Stimulated activated CD4-positive, alpha-beta T cell treated with anti-CD3 and anti-CD28 coated beads, TNF-alpha, amount 100 ng/mL, for 24 hours (primary cell): ENCODE measurements around the gene UBE3D.
"Not testable (repeated sequence)": the region's sequence is repeated elsewhere in the genome, so short reads cannot be mapped to it uniquely, and the experiment has no call there.

ENCODE experiments used
- DNase-seq, 3 experiments: peaks; one replicate each; pipeline ENCODE4 v3.0.0-alpha.2; 2020; ENCODE audit warnings: low read depth in 3 of 3

Gene UBE3D

GRCh38 chr6:82914511-82914910 is 151.1 kb downstream of the UBE3D start:
- DNase-seq: no peak

GRCh38 chr6:82910820-82911219 is 154.8 kb downstream of the UBE3D start:
- DNase-seq: no peak

GRCh38 chr6:82910395-82910794 is 155.2 kb downstream of the UBE3D start:
- no peak for DNase-seq

- DNase-seq: no peak
Observed at GRCh38 chr6:82909551-82909950, 156.1 kb downstream of the UBE3D start.

GRCh38 chr6:82908661-82909060 is 157.0 kb downstream of the UBE3D start:
- DNase-seq: no peak

GRCh38 chr6:82906951-82907350 is 158.7 kb downstream of the UBE3D start:
- no peak for DNase-seq

- DNase-seq: no peak
Observed at GRCh38 chr6:82906489-82906888, 159.2 kb downstream of the UBE3D start.

- DNase-seq: no peak
Observed at GRCh38 chr6:82904860-82905259, 160.8 kb downstream of the UBE3D start.

- DNase-seq: no peak
Observed at GRCh38 chr6:82904257-82904656, 161.4 kb downstream of the UBE3D start.

GRCh38 chr6:82902290-82902689 is 163.4 kb downstream of the UBE3D start:
- no peak for DNase-seq

- DNase-seq: no peak
Observed at GRCh38 chr6:82894653-82895259, 170.9 kb downstream of the UBE3D start.

- no peak for DNase-seq
Observed at GRCh38 chr6:82893889-82894652, 171.6 kb downstream of the UBE3D start.

GRCh38 chr6:82891503-82891902 is 174.1 kb downstream of the UBE3D start:
- not testable (repeated sequence) for DNase-seq

GRCh38 chr6:82891076-82891475 is 174.6 kb downstream of the UBE3D start:
- no peak for DNase-seq

- no peak for DNase-seq
Observed at GRCh38 chr6:82890240-82890639, 175.4 kb downstream of the UBE3D start.

- DNase-seq: no peak
Observed at GRCh38 chr6:82889143-82889542, 176.5 kb downstream of the UBE3D start.

GRCh38 chr6:82882363-82883023 is 183.1 kb downstream of the UBE3D start:
- DNase-seq: no peak

GRCh38 chr6:82881519-82881918 is 184.1 kb downstream of the UBE3D start:
- no peak for DNase-seq

- DNase-seq: no peak
Observed at GRCh38 chr6:82878812-82879211, 186.8 kb downstream of the UBE3D start.

- DNase-seq: no peak
Observed at GRCh38 chr6:82877213-82878195, 188.1 kb downstream of the UBE3D start.

- no peak for DNase-seq
Observed at GRCh38 chr6:82875573-82876185, 190.0 kb downstream of the UBE3D start.
